Muscle layer of duodenum (tissue), 2 donors: Measurements from ENCODE around the gene AK4.
"Not testable (repeated sequence)": the region's sequence is repeated elsewhere in the genome, so short reads cannot be mapped to it uniquely, and the experiment has no call there.

Experiments used
- H3K27ac ChIP-seq: one replicate; pipeline ENCODE4 v1.7.0; 2013; ENCODE audit warnings: mild to moderate bottlenecking, low read length
- H3K27me3 ChIP-seq: one replicate; pipeline ENCODE4 v1.7.0; 2013; ENCODE audit warnings: low read depth, mild to moderate bottlenecking, control low read depth, low read length
- H3K36me3 ChIP-seq, 2 donors: one replicate each; pipeline ENCODE4 v1.7.0; 2013; ENCODE audit warnings: low read length in 2 of 2, control low read depth in 1 of 2, mild to moderate bottlenecking in 1 of 2; ENCODE audit not compliant: insufficient read depth in 2 of 2, control insufficient read depth in 1 of 2
- H3K4me1 ChIP-seq, 2 donors: one replicate each; pipeline ENCODE4 v1.7.0; 2013; ENCODE audit warnings: low read length in 2 of 2, mild to moderate bottlenecking in 2 of 2, control low read depth in 1 of 2, moderate library complexity in 1 of 2; ENCODE audit not compliant: insufficient read depth in 2 of 2, control insufficient read depth in 1 of 2
- H3K4me3 ChIP-seq, 2 donors: one replicate each; pipeline ENCODE4 v1.7.0; 2013; ENCODE audit warnings: low read length in 2 of 2, low read depth in 1 of 2, mild to moderate bottlenecking in 1 of 2
- H3K9me3 ChIP-seq, 2 donors: one replicate each; pipeline ENCODE4 v1.7.0; 2013; ENCODE audit warnings: low read length in 2 of 2, control low read depth in 1 of 2, mild to moderate bottlenecking in 1 of 2; ENCODE audit not compliant: control insufficient read depth in 1 of 2
- donor health status: healthy.

The AK4 gene

DNA sequence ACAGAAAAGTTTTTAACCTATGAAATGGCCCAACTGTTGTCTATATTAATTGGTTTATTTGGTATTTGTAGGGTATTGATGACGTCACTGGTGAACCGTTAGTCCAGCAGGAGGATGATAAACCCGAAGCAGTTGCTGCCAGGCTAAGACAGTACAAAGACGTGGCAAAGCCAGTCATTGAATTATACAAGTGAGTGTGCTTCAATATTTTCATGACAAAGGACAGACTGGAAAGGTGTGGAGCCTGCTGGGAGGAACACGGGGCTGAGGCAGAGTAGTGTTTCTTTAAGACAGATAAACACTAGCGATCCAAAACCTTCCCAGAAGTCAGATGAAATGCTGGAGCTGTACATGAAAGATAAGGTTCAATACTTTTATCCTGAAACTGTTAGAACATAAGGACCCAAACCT, 76.7 kb downstream of the AK4 start:
- H3K9me3 ChIP-seq: no peaks in the 10 kb centered on the region
- peaks cover 0 to 4% of the 10 kb centered on the region in 2 donors for H3K36me3 ChIP-seq
- H3K27me3 ChIP-seq: no peaks in the 10 kb centered on the region
- no peak overlapping the region for H3K27ac ChIP-seq
- H3K4me1 ChIP-seq: no peaks in the 10 kb centered on the region
- H3K4me3 ChIP-seq: no peak overlapping the region

DNA sequence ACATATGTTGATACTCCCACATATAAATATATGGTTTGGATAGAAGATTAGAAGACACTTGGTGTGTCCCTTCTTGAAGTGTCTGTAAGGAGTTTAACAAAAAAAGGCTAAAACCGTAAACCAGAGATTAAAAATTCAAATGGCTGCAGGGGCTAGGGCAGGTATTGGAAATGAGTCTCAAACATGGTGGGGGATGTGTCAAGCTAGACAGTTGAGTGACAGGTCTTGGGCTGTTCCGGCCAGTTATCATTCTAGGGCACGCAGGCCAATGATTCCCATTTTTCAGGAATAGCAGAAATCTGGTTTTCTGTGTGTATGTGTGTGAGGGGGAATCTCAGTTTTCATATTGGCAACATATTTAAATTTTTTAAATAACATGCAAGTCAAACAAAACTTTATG, 77.2 kb downstream of the AK4 start:
- no peaks in the 10 kb centered on the region for H3K9me3 ChIP-seq
- no peaks in the 10 kb centered on the region for H3K4me1 ChIP-seq
- H3K4me3 ChIP-seq: no peak overlapping the region
- H3K36me3 ChIP-seq: no peaks in the 10 kb centered on the region
- H3K27me3 ChIP-seq: no peaks in the 10 kb centered on the region
- H3K27ac ChIP-seq: no peak overlapping the region

DNA sequence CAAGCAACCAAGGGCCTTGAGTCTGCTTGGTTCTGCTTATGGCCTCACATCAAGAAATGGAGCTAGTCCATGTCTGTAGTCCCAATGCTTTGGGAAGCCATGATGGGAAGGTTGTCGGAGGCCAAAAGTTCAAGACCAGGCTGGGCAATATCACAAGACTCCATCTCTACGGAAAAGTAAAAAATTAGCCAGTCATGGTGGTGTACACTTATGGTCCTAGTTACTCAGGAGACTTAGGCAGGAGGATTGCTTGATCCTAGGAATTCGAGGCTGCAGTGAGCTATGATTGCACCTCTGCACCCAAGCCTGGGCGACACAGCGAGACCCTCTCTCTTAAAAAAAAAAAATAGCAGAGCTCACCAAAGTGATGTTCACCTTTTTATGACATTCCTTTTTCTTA, 81.2 kb downstream of the AK4 start:
- Histone ChIP-seq H3K27me3 (no peaks in the 10 kb centered on the region), H3K4me3 (no peak overlapping the region), H3K36me3 (no peaks in the 10 kb centered on the region), H3K9me3 (no peaks in the 10 kb centered on the region), H3K27ac (no peak overlapping the region), H3K4me1 (no peaks in the 10 kb centered on the region)

DNA sequence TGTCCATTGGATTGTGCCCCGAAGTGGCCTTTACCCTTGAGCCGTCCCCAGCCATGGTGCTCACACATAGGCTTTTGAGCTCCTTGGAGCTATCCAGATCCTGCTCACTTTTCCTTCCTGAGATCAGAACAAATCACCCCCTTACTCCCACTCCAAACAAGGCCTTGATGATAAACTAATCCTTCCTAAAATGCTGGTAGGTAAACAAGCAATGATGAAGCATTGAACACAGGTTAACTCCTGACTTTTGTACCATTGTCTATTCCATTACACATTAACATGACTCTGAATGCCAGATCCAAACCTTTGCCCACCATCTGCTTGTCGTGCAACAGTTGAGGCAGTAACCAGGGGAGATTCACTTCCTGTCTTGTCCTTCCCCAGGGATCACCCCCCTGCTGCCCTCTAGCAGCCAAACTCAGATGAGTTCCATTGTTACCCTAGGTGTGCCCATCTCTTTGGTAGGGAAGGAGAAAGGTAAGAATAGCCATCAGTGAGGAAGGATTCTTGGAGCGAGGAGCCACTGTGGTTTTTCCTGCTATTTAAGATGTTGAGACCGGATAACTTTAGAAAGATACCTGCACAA, 81.8 kb downstream of the AK4 start:
- Histone ChIP-seq H3K9me3 (no peaks in the 10 kb centered on the region), H3K36me3 (no peaks in the 10 kb centered on the region), H3K27me3 (no peaks in the 10 kb centered on the region), H3K4me3 (no peak overlapping the region), H3K27ac (no peak overlapping the region), H3K4me1 (no peaks in the 10 kb centered on the region)

DNA sequence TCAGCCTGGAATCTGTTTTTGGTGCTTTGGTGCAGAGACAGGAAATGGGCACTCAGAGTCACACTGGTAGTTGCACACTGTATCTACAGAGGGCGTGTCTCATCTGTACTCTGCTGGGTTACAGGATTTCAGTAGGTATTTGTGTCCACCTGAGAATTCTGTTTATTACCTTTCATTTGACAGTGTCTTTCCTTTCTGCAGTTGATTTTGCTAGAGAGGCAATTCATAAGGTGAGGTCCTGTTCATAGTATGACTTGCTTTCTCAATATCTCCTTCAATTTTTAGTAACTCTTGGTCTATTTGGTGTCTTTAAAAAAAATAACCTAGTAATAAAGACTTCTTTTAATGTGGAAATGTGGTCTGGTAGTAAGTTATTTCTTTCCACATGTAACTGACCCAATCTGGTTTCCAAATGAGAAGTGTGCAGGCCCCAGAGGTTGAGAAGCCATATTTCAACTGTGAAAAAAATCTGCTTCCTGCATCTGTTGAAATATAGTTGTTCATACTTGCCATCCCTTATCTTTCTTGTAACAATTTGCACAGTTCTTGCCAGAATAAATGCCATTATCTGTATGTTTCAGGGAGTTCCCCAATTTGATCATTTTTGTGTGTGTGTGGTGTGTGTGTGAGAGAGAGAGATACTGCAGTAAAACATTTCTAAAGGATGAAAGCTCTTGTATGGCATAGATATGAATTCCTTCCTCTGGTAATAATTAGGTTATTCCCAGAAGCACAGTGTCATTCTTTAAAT, 82.9 kb downstream of the AK4 start:
- no peaks in the 10 kb centered on the region for H3K4me1 ChIP-seq

DNA sequence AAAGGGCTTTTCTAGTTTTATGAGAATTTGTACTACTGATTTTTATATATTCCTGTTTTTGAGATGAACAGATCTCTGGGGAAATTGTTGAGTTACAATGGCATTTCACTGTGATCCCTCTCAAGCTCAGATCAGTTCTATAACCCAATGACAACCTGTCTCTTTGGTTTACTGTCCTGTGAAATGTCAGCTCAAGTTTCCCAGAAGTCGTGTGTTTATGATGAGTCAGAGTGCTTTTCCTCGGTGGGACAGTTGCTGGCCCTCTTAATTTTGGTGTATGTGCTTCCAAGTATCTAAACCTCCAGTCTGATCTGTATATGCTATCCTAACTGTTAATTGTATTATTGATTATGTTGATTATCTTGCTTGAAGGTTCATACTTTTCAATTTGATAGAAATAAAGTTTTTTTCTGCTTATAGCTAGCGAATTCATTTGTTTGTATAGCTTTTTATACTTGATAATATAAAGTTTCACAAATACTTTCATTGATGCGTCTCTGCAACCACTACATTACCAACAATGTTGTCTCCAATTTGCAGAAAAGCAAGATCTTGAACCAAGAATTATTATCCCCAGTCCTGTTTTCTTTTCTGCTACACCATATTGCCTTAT, 83.8 kb downstream of the AK4 start:
- H3K9me3 ChIP-seq: peaks cover 0 to 7% of the 10 kb centered on the region in 2 donors
- no peaks in the 10 kb centered on the region for H3K27me3 ChIP-seq
- H3K27ac ChIP-seq: no peak overlapping the region

More for the DNA sequence above, 82.9 kb downstream of the AK4 start:
- no peak overlapping the region for H3K27ac ChIP-seq
- H3K4me3 ChIP-seq: no peak overlapping the region
- no peaks in the 10 kb centered on the region for H3K27me3 ChIP-seq
- no peaks in the 10 kb centered on the region for H3K36me3 ChIP-seq
- no peaks in the 10 kb centered on the region for H3K9me3 ChIP-seq

DNA sequence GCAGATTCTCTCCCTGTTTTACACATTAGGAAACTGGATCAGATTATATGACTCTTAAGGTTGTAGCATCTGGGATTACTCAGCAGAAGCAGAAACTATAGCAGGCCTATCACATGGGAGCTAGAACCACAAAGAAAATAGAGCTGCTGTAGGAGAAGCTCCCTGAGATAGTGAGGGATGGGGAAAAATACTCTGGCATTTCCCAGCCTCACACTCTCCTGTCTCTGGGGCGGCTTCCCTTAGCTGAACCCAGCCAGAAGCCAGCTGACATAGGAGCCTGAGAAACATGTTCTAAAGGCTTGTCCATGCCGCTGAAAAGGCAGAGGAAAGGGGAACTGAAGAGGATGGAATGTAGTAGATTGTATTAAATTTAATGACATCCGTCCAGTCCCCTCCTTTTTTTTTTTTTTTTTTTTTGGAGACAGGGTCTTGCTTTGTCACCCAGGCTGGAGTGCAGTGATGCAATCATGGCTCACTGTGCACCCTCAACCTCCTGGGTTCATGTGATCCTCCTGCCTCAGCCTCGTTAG, 84.5 kb downstream of the AK4 start:
- Histone ChIP-seq H3K36me3 (no peaks in the 10 kb centered on the region), H3K4me3 (no peak overlapping the region), H3K9me3 (peaks cover 0 to 7% of the 10 kb centered on the region in 2 donors), H3K27me3 (no peaks in the 10 kb centered on the region), H3K4me1 (no peaks in the 10 kb centered on the region), H3K27ac (no peak overlapping the region)

More for the DNA sequence above, 83.8 kb downstream of the AK4 start:
- no peak overlapping the region for H3K4me3 ChIP-seq
- H3K36me3 ChIP-seq: no peaks in the 10 kb centered on the region
- H3K4me1 ChIP-seq: no peaks in the 10 kb centered on the region

DNA sequence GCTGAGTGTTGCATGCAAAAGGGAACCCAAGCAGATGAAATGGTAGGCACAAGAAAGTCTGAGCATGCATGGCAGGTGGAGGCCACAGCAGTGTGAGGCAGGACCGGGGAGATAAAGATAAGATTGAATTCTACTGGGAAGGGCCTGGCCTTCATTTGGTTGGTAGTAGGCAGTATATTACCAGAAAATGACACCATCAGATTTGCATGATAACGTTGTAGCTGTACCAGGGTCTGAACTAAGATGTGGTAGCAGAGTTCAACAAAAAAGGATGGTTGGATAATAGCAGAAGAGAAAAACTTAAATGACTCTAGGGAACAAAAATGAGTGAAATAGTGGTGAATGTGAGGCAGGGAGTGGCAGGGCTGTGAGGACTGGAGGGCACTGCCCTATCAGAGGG, 85.8 kb downstream of the AK4 start:
- peaks cover 0 to 7% of the 10 kb centered on the region in 2 donors for H3K9me3 ChIP-seq
- H3K27me3 ChIP-seq: no peaks in the 10 kb centered on the region
- H3K4me1 ChIP-seq: no peaks in the 10 kb centered on the region

DNA sequence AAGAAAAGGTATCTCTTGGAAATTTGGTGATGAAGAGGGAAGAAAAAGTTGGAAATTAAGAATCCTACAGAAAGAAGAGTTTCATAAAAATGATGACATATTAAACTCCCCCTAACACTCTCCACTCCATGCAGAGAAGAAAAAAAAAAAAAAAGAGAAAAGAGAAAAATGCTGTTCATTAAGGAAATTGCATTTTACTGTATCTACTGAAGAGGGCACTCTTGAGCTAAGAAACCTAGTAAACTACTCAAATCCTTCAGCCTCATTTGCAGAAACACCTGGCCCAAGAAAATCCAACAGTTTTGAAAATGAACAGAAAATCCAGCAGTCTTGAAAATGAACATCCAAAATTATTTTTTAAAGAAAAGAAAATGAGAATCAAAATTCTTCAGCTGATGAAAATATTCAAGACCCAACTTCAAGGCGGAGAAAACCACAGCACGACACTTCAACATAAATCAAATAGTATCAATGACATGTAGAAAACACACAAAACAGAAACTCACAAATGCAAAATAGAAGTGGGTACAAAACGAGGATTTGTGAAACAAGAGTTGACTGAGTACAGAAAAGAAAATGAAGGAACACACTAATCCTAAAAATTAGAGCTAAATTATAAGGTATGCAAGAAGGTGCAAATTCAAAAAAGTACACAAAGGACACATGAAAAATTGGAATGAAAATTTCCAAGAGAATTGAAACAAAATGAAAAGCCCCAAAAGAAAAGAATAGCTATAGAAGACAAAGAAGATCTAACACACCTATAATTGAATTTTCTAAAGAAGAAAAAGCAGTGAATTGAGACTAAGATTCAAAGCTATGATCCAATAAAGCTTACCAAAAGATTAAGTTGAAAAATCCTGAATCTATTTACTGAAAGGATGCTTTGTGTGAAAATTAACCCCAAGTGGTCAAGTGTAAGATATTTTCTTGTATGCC, 88.1 kb downstream of the AK4 start:
- Histone ChIP-seq H3K4me1 (no peaks in the 10 kb centered on the region), H3K27me3 (no peaks in the 10 kb centered on the region), H3K4me3 (no peak overlapping the region), H3K9me3 (peaks cover 0 to 7% of the 10 kb centered on the region in 2 donors), H3K27ac (no peak overlapping the region), H3K36me3 (no peaks in the 10 kb centered on the region)

More for the DNA sequence above, 85.8 kb downstream of the AK4 start:
- Histone ChIP-seq H3K4me3 (no peak overlapping the region), H3K36me3 (no peaks in the 10 kb centered on the region), H3K27ac (no peak overlapping the region)

DNA sequence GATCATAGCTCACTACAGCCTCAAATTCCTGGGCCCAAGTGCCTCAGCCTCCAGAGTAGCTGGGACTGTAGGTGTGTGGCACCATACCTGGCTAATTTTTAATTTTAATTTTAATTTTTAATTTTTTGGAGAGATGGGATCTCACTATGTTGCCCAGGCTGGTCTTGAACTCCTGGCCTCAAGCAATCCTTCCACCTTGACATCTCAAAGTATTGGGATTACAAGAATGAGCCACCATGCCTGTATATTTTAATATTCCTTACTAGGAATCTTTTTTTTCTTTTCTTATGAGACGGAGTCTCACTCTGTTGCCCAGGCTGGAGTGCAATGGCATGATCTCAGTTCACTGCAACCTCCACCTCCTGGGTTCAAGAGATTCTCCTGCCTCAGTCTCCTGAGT, 89.1 kb downstream of the AK4 start:
- not testable (repeated sequence) for H3K27ac ChIP-seq, H3K36me3 ChIP-seq, H3K27me3 ChIP-seq, H3K4me1 ChIP-seq, H3K4me3 ChIP-seq, H3K9me3 ChIP-seq

DNA sequence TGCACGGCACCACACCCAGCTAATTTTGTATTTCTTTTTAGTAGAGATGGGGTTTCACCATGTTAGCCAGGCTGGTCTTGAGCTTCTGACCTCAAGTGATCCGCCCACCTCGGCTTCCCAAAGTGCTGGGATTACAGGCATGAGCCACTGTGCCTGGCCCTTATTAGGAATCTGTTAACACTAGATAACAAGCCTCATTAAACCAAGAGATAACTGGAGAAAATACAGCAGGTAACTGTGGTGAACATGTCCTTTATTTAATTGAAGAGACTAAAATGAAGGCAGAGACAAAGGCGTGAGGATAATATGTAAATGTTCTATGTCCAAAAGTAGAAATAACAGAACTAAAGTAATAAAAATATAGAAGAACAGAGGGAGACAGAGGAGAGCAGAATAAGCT, 89.5 kb downstream of the AK4 start:
- Histone ChIP-seq H3K27ac (no peak overlapping the region), H3K9me3 (peaks cover 0 to 7% of the 10 kb centered on the region in 2 donors), H3K36me3 (no peaks in the 10 kb centered on the region), H3K4me1 (no peaks in the 10 kb centered on the region), H3K4me3 (no peak overlapping the region), H3K27me3 (no peaks in the 10 kb centered on the region)
